Measurements from ENCODE around the gene PTH2.

DNA sequence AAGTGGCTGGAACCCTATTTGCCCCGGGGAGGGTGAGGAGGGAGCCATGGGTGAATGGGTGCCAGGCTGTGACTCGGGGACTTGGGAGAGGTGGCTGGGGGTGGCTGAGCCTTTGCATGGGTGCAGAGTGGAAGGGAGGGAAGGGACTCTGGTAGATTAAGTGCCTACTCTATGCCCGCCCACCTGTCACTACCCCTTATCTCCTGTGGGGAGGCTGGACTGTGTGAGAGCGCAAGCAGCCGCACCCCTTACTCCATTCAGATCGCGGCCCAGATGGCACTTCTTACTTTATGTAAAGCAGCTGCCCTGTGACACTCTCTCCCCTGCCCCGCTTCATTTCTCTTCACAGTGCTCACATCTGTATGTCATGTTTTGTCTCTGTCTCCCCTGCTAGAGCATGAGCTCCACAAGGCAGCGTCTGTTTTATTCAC, 32.3 kb downstream of the PTH2 start:
- TF ChIP-seq, protein P1, sequence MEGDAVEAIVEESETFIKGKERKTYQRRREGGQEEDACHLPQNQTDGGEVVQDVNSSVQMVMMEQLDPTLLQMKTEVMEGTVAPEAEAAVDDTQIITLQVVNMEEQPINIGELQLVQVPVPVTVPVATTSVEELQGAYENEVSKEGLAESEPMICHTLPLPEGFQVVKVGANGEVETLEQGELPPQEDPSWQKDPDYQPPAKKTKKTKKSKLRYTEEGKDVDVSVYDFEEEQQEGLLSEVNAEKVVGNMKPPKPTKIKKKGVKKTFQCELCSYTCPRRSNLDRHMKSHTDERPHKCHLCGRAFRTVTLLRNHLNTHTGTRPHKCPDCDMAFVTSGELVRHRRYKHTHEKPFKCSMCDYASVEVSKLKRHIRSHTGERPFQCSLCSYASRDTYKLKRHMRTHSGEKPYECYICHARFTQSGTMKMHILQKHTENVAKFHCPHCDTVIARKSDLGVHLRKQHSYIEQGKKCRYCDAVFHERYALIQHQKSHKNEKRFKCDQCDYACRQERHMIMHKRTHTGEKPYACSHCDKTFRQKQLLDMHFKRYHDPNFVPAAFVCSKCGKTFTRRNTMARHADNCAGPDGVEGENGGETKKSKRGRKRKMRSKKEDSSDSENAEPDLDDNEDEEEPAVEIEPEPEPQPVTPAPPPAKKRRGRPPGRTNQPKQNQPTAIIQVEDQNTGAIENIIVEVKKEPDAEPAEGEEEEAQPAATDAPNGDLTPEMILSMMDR (IDR thresholded peaks at IDR 0.05; ENCODE audit: poor library complexity), result no peak
- no peak for TF ChIP-seq EZH2 (IDR thresholded peaks at IDR 0.05; ENCODE audit: borderline replicate concordance)
